K562 (cell line): ENCODE data around the gene NEDD8. TPM values are rescaled to one million over a fixed set of nuclear protein-coding genes. Genes with fewer than 3 reads are reported as not detected.

Experiments used
- AFF1 ChIP-seq, 2 experiments: fragments of 450-650 bp; IDR thresholded peaks; 2 replicates each; pipeline ENCODE4 v1.6.1; 2018; ENCODE audit warnings: mild to moderate bottlenecking in 2 of 2, low read depth in 1 of 2; ENCODE audit not compliant: partially characterized antibody in 2 of 2
- DPF2 ChIP-seq: fragments of 450-650 bp; IDR thresholded peaks from 2 replicates; pipeline ENCODE4 v1.6.1; 2016
- E2F5 ChIP-seq: sonication (generic); formaldehyde crosslinking; IDR thresholded peaks from 2 replicates; pipeline ENCODE4 v1.8.0; 2022; ENCODE audit warnings: mild to moderate bottlenecking, missing genetic modification reagents
- ETV6 ChIP-seq, 3 experiments: fragments of 150-350 bp in 1 of 3; sonication (generic) in 1 of 3; formaldehyde crosslinking in 1 of 3; IDR thresholded peaks; 2 replicates each; pipeline versions ENCODE4 v1.6.1 to v1.8.0; 2014 to 2022; ENCODE audit warnings: borderline replicate concordance in 2 of 3, low read depth in 2 of 3, antibody characterized with exemption in 1 of 3, low read length in 1 of 3, mild to moderate bottlenecking in 1 of 3, missing genetic modification reagents in 1 of 3
- HNRNPL ChIP-seq: fragments of 200-400 bp; formaldehyde crosslinking; IDR thresholded peaks from 2 replicates; pipeline ENCODE4 v1.6.1; 2017; ENCODE audit warnings: low read depth, mild to moderate bottlenecking, low read length
- SMAD3 ChIP-seq: fragments of 450-650 bp; formaldehyde crosslinking; conservative IDR thresholded peaks from 2 replicates; pipeline ENCODE4 v1.4.0; 2020; ENCODE audit warnings: mild to moderate bottlenecking
- ZNF699 ChIP-seq: fragments of 250-450 bp; sonication (Bioruptor Pico); IDR thresholded peaks from 2 replicates; pipeline ENCODE4 v1.8.0; 2021; ENCODE audit warnings: mild to moderate bottlenecking, moderate library complexity; ENCODE audit not compliant: insufficient replicate concordance
- polyA plus RNA-seq, 8 experiments: library from polyadenylated mRNA; depleted of rRNA in 4 of 8; stranded (reverse) in 5 of 8; unstranded in 3 of 8; fragments of >200 nt; fragmentation: Nextera tagmentation in 2 of 8; fragmentation: Illumina TruSeq in 1 of 8; extraction: Ambion mirVana in 2 of 8; extraction: Trizol in 1 of 8; gene quantifications; 2 replicates each; pipeline versions ENCODE4 v1.2.1 to v1.2.3, GENCODE V29; 2011 to 2014; ENCODE audit warnings: inconsistent platforms in 1 of 8, missing spikeins in 1 of 8
- total RNA-seq, 7 experiments: library from RNA; depleted of rRNA in 6 of 7; stranded (reverse); fragments of >200 nt in 6 of 7; fragmentation: Illumina TruSeq in 2 of 7; extraction: Trizol in 2 of 7; gene quantifications; 2 replicates each; pipeline versions ENCODE4 v1.2.1 to v1.2.3, GENCODE V29; 2011 to 2021; ENCODE audit warnings: low replicate concordance in 1 of 7
- TF ChIP-seq, protein P1 (sequence below), 2 experiments: fragments of 450-650 bp; IDR thresholded peaks; 2 replicates each; pipeline ENCODE4 v1.6.1; 2016; ENCODE audit warnings: mild to moderate bottlenecking in 2 of 2, borderline replicate concordance in 1 of 2, low read depth in 1 of 2, moderate library complexity in 1 of 2

NEDD8 gene
- total and polyA plus RNA-seq, 9 of the 15 experiments (the other 6 are each of a cell fraction or from before 2014, with no cell fraction given): 142 to 691 (median 260) TPM

DNA sequence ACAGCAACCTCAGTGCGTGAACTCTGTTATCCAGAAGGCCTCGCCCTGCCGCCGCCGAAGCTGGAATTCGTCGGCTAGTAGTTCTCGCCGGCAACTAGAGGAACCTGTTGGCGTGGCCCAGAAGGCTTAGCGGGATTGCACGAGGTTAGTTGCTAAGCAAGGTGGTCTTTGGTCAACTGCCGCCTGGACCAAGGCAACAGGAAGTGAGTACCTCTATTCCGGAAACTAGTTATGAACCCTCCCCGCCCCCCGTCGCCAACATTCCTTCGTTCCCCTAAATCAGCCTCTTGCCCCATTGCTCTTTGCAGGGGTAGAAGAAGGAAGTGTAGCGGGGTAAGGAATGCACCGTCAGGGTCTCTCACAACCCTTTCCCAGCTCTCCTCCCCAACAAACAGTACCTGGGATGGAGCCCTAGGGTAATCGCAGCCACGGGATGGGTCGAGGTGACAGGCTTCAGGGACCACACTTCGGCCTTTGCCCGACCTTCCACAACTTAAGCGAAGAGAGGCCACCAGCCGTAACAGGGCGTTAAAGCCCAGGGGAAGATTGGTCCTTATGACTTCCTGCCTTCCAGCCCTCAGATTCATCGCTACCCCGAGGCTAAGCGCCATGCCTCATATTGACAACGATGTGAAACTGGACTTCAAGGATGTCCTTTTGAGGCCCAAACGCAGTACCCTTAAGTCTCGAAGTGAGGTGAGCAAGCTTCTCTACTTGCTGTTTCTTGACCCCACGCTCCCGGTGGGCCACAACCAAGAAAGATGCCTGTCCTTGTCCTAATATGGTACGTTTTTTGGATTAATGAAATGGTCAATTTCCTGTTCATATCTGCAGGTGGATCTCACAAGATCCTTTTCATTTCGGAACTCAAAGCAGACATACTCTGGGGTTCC lies 724 bp upstream of the NEDD8 start, which contains the start of gene GMPR2 (continued):
- TF ChIP-seq SMAD3 (CRISPR knock-in tag): no peak
- TF ChIP-seq, protein P1, sequence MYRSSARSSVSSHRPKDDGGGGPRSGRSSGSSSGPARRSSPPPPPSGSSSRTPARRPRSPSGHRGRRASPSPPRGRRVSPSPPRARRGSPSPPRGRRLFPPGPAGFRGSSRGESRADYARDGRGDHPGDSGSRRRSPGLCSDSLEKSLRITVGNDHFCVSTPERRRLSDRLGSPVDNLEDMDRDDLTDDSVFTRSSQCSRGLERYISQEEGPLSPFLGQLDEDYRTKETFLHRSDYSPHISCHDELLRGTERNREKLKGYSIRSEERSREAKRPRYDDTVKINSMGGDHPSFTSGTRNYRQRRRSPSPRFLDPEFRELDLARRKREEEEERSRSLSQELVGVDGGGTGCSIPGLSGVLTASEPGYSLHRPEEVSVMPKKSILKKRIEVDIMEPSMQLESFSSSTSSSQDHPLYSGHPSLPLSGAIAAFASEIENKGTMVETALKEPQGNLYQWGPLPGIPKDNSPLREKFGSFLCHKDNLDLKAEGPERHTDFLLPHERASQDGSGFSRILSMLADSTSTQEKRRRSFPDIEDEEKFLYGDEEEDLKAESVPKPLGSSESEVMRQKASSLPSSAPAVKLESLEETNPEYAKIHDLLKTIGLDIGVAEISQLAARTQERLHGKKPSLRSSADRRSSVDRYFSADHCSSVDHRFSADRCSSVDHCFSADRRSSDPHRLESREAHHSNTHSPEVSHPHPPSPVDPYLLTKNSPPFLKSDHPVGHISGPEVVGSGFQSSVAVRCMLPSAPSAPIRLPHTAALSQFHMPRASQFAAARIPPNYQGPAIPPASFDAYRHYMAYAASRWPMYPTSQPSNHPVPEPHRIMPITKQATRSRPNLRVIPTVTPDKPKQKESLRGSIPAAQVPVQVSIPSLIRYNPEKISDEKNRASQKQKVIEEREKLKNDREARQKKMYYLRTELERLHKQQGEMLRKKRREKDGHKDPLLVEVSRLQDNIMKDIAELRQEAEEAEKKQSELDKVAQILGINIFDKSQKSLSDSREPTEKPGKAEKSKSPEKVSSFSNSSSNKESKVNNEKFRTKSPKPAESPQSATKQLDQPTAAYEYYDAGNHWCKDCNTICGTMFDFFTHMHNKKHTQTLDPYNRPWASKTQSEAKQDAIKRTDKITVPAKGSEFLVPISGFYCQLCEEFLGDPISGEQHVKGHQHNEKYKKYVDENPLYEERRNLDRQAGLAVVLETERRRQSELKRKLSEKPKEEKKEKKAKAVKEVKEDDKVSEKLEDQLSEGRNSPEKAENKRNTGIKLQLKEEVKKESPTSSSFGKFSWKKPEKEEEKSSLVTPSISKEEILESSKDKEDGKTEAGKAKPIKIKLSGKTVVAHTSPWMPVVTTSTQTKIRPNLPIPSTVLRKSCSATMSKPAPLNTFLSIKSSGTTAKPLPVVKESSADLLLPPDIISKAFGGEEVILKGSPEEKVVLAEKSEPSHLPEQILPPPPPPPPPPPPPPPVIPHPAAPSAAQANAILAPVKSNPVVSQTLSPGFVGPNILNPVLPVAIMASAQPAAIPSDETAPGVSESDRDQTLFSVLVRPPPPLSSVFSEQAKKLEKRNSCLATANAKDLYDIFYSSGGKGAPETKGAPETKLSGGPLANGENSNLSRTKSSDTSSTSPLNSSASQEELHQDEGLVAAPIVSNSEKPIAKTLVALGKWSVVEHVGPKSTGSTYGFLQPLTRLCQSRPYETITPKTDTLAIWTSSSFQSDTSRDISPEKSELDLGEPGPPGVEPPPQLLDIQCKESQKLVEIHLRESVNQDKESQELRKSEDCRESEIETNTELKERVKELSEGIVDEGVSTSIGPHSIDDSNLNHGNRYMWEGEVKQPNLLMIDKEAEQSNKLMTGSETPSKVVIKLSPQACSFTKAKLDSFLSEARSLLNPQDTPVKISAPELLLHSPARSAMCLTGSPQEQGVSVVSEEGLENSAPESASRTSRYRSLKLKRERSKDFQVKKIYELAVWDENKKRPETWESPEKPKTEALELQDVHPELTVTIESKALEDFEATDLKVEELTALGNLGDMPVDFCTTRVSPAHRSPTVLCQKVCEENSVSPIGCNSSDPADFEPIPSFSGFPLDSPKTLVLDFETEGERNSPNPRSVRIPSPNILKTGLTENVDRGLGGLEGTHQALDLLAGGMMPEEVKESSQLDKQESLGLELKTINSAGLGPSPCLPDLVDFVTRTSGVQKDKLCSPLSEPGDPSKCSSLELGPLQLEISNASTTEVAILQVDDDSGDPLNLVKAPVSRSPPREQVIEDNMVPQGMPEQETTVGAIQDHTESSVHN (IDR thresholded peaks at IDR 0.05; ENCODE audit: borderline replicate concordance in 1 of 2, low read depth in 1 of 2): no peak
- TF ChIP-seq AFF1 (IDR thresholded peaks at IDR 0.05; ENCODE audit: low read depth in 1 of 2, partially characterized antibody in 2 of 2): peak in 1 of 2 experiments; percentile 20
- no peak for TF ChIP-seq DPF2
- no peak for TF ChIP-seq E2F5
- no peak for TF ChIP-seq ETV6 (IDR thresholded peaks at IDR 0.05; ENCODE audit: borderline replicate concordance in 1 of 2, low read depth in 2 of 2, low read length in 1 of 2)
- TF ChIP-seq ETV6 (CRISPR knock-in tag; IDR thresholded peaks at IDR 0.05; ENCODE audit: borderline replicate concordance): no peak
- no peak for TF ChIP-seq HNRNPL
- no peak for TF ChIP-seq ZNF699 (CRISPR knock-in tag)
